Body of pancreas (tissue), 4 donors: ENCODE data around the gene WDR19. TPM values are rescaled to one million over a fixed set of nuclear protein-coding genes. Genes with fewer than 3 reads are reported as not detected.

ENCODE experiments used
- ATAC-seq: fragments of 150-250 bp; one replicate; pipeline ENCODE4 v1.9.1; 2016
- DNase-seq, 4 donors: peaks; one replicate each; pipeline ENCODE4 v3.0.0-alpha.2; 2019
- H3K27ac ChIP-seq, 4 donors: fragments of 200-600 bp; sonication (generic); 1 replicate in 3 of 4; 2 replicates in 1 of 4; pipeline versions ENCODE4 v1.5.1 to v1.6.1; 2016 to 2019; ENCODE audit warnings: mild to moderate bottlenecking in 1 of 4, mixed read lengths in 1 of 4, moderate library complexity in 1 of 4
- H3K27me3 ChIP-seq, 2 donors: fragments of 200-600 bp; sonication (generic); one replicate each; pipeline ENCODE4 v1.6.0; 2016; ENCODE audit warnings: mild to moderate bottlenecking in 1 of 2
- H3K36me3 ChIP-seq, 2 donors: fragments of 200-600 bp; sonication (generic); replicated peaks in 1 of 2; 2 replicates each; pipeline ENCODE4 v1.5.1; 2016; ENCODE audit warnings: low read depth in 2 of 2; ENCODE audit not compliant: insufficient read depth in 1 of 2
- H3K4me1 ChIP-seq: fragments of 200-600 bp; sonication (generic); one replicate; pipeline ENCODE4 v1.6.0; 2016
- H3K4me3 ChIP-seq, 2 donors: fragments of 200-600 bp; sonication (generic); 1 replicate in 1 of 2; 2 replicates in 1 of 2; pipeline ENCODE4 v1.5.1; 2016 to 2019
- H3K9me3 ChIP-seq, 3 donors: fragments of 200-600 bp; sonication (generic); 1 replicate in 2 of 3; 2 replicates in 1 of 3; pipeline ENCODE4 v1.5.1; 2016
- POLR2A ChIP-seq, 3 donors: fragments of 450-650 bp; IDR thresholded peaks; one replicate each; pipeline ENCODE4 v1.6.1; 2016; ENCODE audit warnings: antibody characterized with exemption in 3 of 3, mild to moderate bottlenecking in 2 of 3
- WGBS, 2 donors: methylation state at CpG; one replicate each; pipeline ENCODE4 v1.1.5; 2017; 5-methylcytosine and 5-hydroxymethylcytosine counted together
- intact Hi-C: fragments of 100-400 bp; cut with DNase I; formaldehyde crosslinking; loops from one replicate; pipeline ENCODE4 v1.15.1; 2023
- total RNA-seq, 2 donors: library from RNA; depleted of rRNA; stranded (reverse); fragments of >200 nt; gene quantifications; one replicate each; pipeline ENCODE4 v1.1.0, GENCODE V29; 2016
- TF ChIP-seq, protein P1 (sequence below), 7 experiments: fragments of 450-650 bp in 4 of 7; fragments of 200-600 bp in 3 of 7; sonication (generic) in 3 of 7; IDR thresholded peaks; one replicate each; pipeline ENCODE4 v1.5.1; 2016 to 2019; ENCODE audit warnings: antibody characterized with exemption in 7 of 7

The WDR19 gene
- total RNA-seq, 2 donors from 2014 or later: 32.9 to 84.0 TPM

GRCh38 chr4:39154009-39154408, 28.3 kb upstream of the WDR19 start:
- WGBS, 2 donors: 92 to 97% methylated on average over 4 of the region's 4 CpGs
- H3K4me1 ChIP-seq: no peaks in the 10 kb centered on the region

GRCh38 chr4:39157520-39157919, 24.8 kb upstream of the WDR19 start:
- DNase-seq: no peak
- intact Hi-C loops: no loop called here
- H3K4me3 ChIP-seq: no peak overlapping the region
- ATAC-seq: no peak
- H3K4me1 ChIP-seq: no peaks in the 10 kb centered on the region
- no peaks in the 10 kb centered on the region for H3K27me3 ChIP-seq
- TF ChIP-seq POLR2A (IDR thresholded peaks at IDR 0.05): no peak
- TF ChIP-seq, protein P1, sequence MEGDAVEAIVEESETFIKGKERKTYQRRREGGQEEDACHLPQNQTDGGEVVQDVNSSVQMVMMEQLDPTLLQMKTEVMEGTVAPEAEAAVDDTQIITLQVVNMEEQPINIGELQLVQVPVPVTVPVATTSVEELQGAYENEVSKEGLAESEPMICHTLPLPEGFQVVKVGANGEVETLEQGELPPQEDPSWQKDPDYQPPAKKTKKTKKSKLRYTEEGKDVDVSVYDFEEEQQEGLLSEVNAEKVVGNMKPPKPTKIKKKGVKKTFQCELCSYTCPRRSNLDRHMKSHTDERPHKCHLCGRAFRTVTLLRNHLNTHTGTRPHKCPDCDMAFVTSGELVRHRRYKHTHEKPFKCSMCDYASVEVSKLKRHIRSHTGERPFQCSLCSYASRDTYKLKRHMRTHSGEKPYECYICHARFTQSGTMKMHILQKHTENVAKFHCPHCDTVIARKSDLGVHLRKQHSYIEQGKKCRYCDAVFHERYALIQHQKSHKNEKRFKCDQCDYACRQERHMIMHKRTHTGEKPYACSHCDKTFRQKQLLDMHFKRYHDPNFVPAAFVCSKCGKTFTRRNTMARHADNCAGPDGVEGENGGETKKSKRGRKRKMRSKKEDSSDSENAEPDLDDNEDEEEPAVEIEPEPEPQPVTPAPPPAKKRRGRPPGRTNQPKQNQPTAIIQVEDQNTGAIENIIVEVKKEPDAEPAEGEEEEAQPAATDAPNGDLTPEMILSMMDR (IDR thresholded peaks at IDR 0.05): no peak
- H3K36me3 ChIP-seq: no peaks in the 10 kb centered on the region
- no peak overlapping the region for H3K27ac ChIP-seq
- no peaks in the 10 kb centered on the region for H3K9me3 ChIP-seq
- 81 to 96% methylated on average over 2 of the region's 2 CpGs for WGBS, 2 donors

More at GRCh38 chr4:39154009-39154408, 28.3 kb upstream of the WDR19 start:
- TF ChIP-seq, protein P1 (IDR thresholded peaks at IDR 0.05): no peak
- no peak for TF ChIP-seq POLR2A (IDR thresholded peaks at IDR 0.05)
- Histone ChIP-seq H3K9me3 (no peaks in the 10 kb centered on the region), H3K4me3 (no peak overlapping the region), H3K27me3 (no peaks in the 10 kb centered on the region), H3K27ac (no peak overlapping the region), H3K36me3 (no peaks in the 10 kb centered on the region)
- ATAC-seq (no peak), DNase-seq (no peak)
- intact Hi-C loops: no loop called here

DNA sequence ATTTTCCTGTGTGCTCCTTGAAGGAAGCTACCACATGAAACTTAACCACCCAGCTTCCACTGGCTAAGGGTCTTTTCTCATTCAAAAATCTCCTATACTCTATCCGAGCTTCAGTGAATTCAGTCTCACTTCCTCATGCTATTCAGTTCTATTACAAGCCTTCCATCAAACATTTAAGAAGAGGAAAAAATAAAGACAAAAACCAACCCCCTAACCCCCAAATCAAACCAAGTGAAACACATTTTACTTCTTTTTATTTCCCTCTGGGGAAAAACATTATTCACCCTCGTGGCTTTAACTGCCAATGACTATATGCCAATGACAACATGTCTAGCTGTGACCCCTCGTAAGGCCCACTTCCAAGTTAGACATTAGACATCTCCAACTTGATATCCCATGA, 16.2 kb upstream of the WDR19 start:
- 65 to 74% methylated on average over 3 of the region's 3 CpGs for WGBS, 2 donors
- Histone ChIP-seq H3K27me3 (no peaks in the 10 kb centered on the region), H3K4me1 (no peaks in the 10 kb centered on the region), H3K36me3 (no peaks in the 10 kb centered on the region), H3K9me3 (no peaks in the 10 kb centered on the region), H3K4me3 (no peak overlapping the region), H3K27ac (no peak overlapping the region)
- no peak for TF ChIP-seq POLR2A (IDR thresholded peaks at IDR 0.05)
- TF ChIP-seq, protein P1 (IDR thresholded peaks at IDR 0.05): no peak
- ATAC-seq (no peak), DNase-seq (no peak)
- intact Hi-C loops: no loop called here

DNA sequence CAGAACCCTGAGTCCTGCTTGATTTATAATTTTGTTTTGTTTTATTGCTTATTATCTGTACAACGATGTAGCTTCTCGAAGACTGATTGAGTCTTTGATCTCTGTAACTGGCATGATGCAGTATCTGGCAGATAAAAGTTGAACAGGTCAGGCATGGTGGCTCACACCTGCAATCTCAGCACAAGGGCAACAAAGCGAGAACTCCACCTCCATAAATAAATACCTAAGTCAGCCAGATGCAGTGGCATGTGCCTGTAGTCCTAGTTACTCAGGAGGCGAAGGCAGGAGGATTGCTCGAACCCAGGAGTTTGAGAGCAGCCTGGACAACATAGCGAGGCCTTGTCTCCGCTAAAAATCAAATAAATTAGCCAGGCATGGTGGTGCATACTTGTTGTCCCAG, 15.7 kb upstream of the WDR19 start:
- no peaks in the 10 kb centered on the region for H3K36me3 ChIP-seq
- 79 to 82% methylated on average over 7 of the region's 7 CpGs for WGBS, 2 donors
- H3K27ac ChIP-seq: no peak overlapping the region
- no peak for DNase-seq
- no peak for ATAC-seq
- intact Hi-C loops: no loop called here
- H3K4me1 ChIP-seq: no peaks in the 10 kb centered on the region
- TF ChIP-seq POLR2A (IDR thresholded peaks at IDR 0.05): no peak
- TF ChIP-seq, protein P1 (IDR thresholded peaks at IDR 0.05): no peak
- no peaks in the 10 kb centered on the region for H3K27me3 ChIP-seq
- H3K9me3 ChIP-seq: no peaks in the 10 kb centered on the region
- no peak overlapping the region for H3K4me3 ChIP-seq

- H3K4me1 ChIP-seq: no peaks in the 10 kb centered on the region
- ATAC-seq (no peak), DNase-seq (no peak)
- H3K27ac ChIP-seq: no peak overlapping the region
- H3K36me3 ChIP-seq: no peaks in the 10 kb centered on the region
- no peaks in the 10 kb centered on the region for H3K27me3 ChIP-seq
- TF ChIP-seq, protein P1 (IDR thresholded peaks at IDR 0.05): no peak
- TF ChIP-seq POLR2A (IDR thresholded peaks at IDR 0.05): no peak
- no peaks in the 10 kb centered on the region for H3K9me3 ChIP-seq
- no peak overlapping the region for H3K4me3 ChIP-seq
- WGBS, 2 donors: 29 to 49% methylated on average over 3 of the region's 3 CpGs
- intact Hi-C loops: no loop called here
These were observed 12.9 kb upstream of the WDR19 start for GRCh38 chr4:39169426-39169825.
